HL-60 (cell line): ENCODE measurements around the gene EHBP1.

Experiments used
- DNase-seq, 2 experiments: peaks; one replicate each; pipeline ENCODE4 v3.0.0-alpha.2; 2010 to 2020; ENCODE audit warnings: low read depth in 1 of 2, low spot score in 1 of 2
- H3K27ac ChIP-seq: fragments of 250-450 bp; sonication (Bioruptor Pico); replicated peaks from 2 replicates; pipeline ENCODE4 v1.5.1; 2020; ENCODE audit warnings: mild to moderate bottlenecking, moderate library complexity
- H3K27me3 ChIP-seq: fragments of 250-450 bp; sonication (Bioruptor Pico); 2 replicates; pipeline ENCODE4 v1.5.1; 2021; ENCODE audit warnings: mild to moderate bottlenecking, moderate library complexity; ENCODE audit not compliant: insufficient read depth, poor library complexity, severe bottlenecking
- H3K4me3 ChIP-seq: replicated peaks from 2 replicates; pipeline ENCODE4 v1.5.1; 2011; ENCODE audit warnings: mild to moderate bottlenecking, control low read depth, low read length; ENCODE audit not compliant: insufficient read depth
- CTCF ChIP-seq: IDR thresholded peaks from one replicate; pipeline ENCODE4 v1.5.1; 2011; ENCODE audit warnings: low read length, control low read depth, inconsistent platforms; ENCODE audit not compliant: insufficient read depth
- GABPA ChIP-seq: IDR thresholded peaks from 2 replicates; pipeline ENCODE4 v1.6.1; 2012; ENCODE audit warnings: low read depth
- POLR2AphosphoS5 ChIP-seq: IDR thresholded peaks from 2 replicates; pipeline ENCODE4 v1.6.1; 2012; ENCODE audit warnings: low read depth
- REST ChIP-seq: IDR thresholded peaks from 2 replicates; pipeline ENCODE4 v1.6.1; 2012; ENCODE audit warnings: low read depth; ENCODE audit not compliant: insufficient replicate concordance
- SPI1 ChIP-seq: IDR thresholded peaks from 2 replicates; pipeline ENCODE4 v1.6.1; 2012; ENCODE audit warnings: low read depth, mild to moderate bottlenecking, borderline replicate concordance

The EHBP1 gene

GRCh38 chr2:62964050-62964449 is 258.5 kb downstream of the EHBP1 start:
- Histone ChIP-seq H3K4me3 (no peak overlapping the region), H3K27ac (no peak overlapping the region), H3K27me3 (no peaks in the 10 kb centered on the region)
- TF ChIP-seq REST = no peak
- TF ChIP-seq GABPA = no peak
- no peak for TF ChIP-seq CTCF
- no peak for TF ChIP-seq SPI1
- TF ChIP-seq POLR2AphosphoS5 = no peak
- no peak for DNase-seq

DNA sequence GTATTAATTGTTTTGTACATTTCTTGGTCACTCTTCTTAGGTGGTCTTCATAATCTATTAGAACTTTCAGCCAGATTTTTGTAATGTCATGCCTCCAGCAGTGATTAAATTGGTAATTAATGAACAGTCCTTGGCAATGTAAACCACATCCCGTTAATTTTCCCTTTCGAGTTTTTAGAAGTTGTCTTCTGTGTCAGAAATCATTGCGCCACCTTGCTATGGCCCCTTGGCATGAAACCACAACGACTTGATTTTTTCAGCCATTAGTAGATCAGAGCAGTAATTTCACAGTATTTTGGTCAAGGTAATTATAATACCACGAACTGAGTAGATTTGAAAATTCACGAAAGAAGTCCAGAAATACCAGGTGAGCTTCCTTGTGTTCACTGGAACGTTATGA is 259.2 kb downstream of the EHBP1 start:
- DNase-seq = no peak
- H3K4me3 ChIP-seq = no peak overlapping the region
- no peaks in the 10 kb centered on the region for H3K27me3 ChIP-seq
- no peak for TF ChIP-seq GABPA
- no peak for TF ChIP-seq SPI1
- TF ChIP-seq CTCF = no peak
- no peak for TF ChIP-seq POLR2AphosphoS5
- no peak for TF ChIP-seq REST
- H3K27ac ChIP-seq = no peak overlapping the region

- Histone ChIP-seq H3K27ac (no peak overlapping the region), H3K4me3 (no peak overlapping the region), H3K27me3 (no peaks in the 10 kb centered on the region)
- TF ChIP-seq SPI1 = no peak
- no peak for DNase-seq
These were observed 261.5 kb downstream of the EHBP1 start for GRCh38 chr2:62966991-62967390.

GRCh38 chr2:62968168-62968567 is 262.7 kb downstream of the EHBP1 start:
- Histone ChIP-seq H3K4me3 (no peak overlapping the region), H3K27me3 (no peaks in the 10 kb centered on the region), H3K27ac (no peak overlapping the region)
- DNase-seq = no peak
- TF ChIP-seq GABPA (no peak), POLR2AphosphoS5 (no peak), CTCF (no peak), REST (no peak)
